HEK293 (cell line): ENCODE measurements around the gene LALBA.
"Not testable (repeated sequence)": the region's sequence is repeated elsewhere in the genome, so short reads cannot be mapped to it uniquely, and the experiment has no call there.

ENCODE experiments used
- CTCF ChIA-PET: fragments of 350-600 bp; formaldehyde crosslinking; extraction: SDS; loops from one replicate; lab custom pipeline; 2021; ENCODE audit warnings: antibody characterized with exemption; lab: Yijun Ruan, JAX
- POLR2A ChIA-PET: fragments of 300-600 bp; formaldehyde crosslinking; extraction: SDS; loops from one replicate; lab custom pipeline; 2020; ENCODE audit warnings: antibody characterized with exemption, inconsistent platforms; lab: Yijun Ruan, JAX
- H3K27ac ChIP-seq: fragments of 200-500 bp; sonication (Bioruptor generic); 2 replicates; pipeline ENCODE4 v1.5.1; 2014; ENCODE audit warnings: low read depth, low read length, control low read depth, inconsistent platforms; ENCODE audit errors: extremely low read depth
- H3K36me3 ChIP-seq, 2 experiments: fragments of 200-500 bp in 1 of 2; sonication (Bioruptor generic) in 1 of 2; 1 replicate in 1 of 2; 2 replicates in 1 of 2; pipeline ENCODE4 v1.5.1; 2014 to 2017; ENCODE audit warnings: inconsistent platforms in 2 of 2, low read length in 2 of 2; ENCODE audit not compliant: control insufficient read depth in 2 of 2, insufficient read depth in 1 of 2
- H3K4me1 ChIP-seq: fragments of 200-500 bp; sonication (Bioruptor generic); 2 replicates; pipeline ENCODE4 v1.5.1; 2014; ENCODE audit warnings: mild to moderate bottlenecking, low read length, inconsistent platforms; ENCODE audit not compliant: control insufficient read depth, insufficient read depth
- H3K4me3 ChIP-seq: 2 replicates; pipeline ENCODE4 v1.5.1; 2011; ENCODE audit warnings: low read depth, mild to moderate bottlenecking, control low read depth, low read length, moderate library complexity
- H3K9me3 ChIP-seq: fragments of 200-500 bp; sonication (Bioruptor generic); 2 replicates; pipeline ENCODE4 v1.5.1; 2014; ENCODE audit warnings: low read depth, low read length, inconsistent platforms; ENCODE audit not compliant: control insufficient read depth, insufficient read depth
- ZFP41 ChIP-seq: fragments of 450-650 bp; formaldehyde crosslinking; IDR thresholded peaks from 2 replicates; pipeline ENCODE4 v1.5.1; 2016; ENCODE audit warnings: missing biosample characterization, missing genetic modification characterization, borderline replicate concordance
- TF ChIP-seq, protein P1 (sequence below): fragments of 450-650 bp; formaldehyde crosslinking; IDR thresholded peaks from 2 replicates; pipeline ENCODE4 v1.5.1; 2017; ENCODE audit warnings: missing biosample characterization, missing genetic modification characterization

LALBA gene

DNA sequence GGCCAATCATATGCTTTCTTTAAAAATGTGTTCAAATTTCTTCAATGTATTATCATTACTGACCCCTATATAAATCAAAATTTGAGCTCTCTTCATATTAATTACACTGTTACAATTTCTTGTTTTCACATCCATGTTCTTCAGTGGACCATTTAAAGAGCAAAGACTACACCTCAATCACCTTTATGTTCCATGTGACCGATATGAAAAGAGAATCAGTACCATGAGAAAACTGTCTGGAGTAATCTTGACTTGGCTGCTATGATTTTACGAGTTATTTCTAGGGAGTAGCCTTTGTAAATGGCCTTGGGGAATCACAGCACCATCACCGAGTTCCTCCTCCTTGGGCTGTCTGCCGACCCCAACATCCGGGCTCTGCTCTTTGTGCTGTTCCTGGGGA lies 44.5 kb downstream of the LALBA start, which contains the start of gene OR8S1:
Gene OR8S1 (plus strand): TSS at position 301 of the 400 bp plus-strand sequence. CDS start 0 bp downstream, at position 301.
- TF ChIP-seq, protein P1, sequence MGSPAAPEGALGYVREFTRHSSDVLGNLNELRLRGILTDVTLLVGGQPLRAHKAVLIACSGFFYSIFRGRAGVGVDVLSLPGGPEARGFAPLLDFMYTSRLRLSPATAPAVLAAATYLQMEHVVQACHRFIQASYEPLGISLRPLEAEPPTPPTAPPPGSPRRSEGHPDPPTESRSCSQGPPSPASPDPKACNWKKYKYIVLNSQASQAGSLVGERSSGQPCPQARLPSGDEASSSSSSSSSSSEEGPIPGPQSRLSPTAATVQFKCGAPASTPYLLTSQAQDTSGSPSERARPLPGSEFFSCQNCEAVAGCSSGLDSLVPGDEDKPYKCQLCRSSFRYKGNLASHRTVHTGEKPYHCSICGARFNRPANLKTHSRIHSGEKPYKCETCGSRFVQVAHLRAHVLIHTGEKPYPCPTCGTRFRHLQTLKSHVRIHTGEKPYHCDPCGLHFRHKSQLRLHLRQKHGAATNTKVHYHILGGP = no peak
- TF ChIP-seq ZFP41 (tag by site-specific recombination) = no peak
- H3K4me1 ChIP-seq = no peaks in the 10 kb centered on the region
- H3K36me3 ChIP-seq = no peaks in the 10 kb centered on the region
- ChIA-PET POLR2A (no interaction called here), CTCF (no interaction called here)
- no peaks in the 10 kb centered on the region for H3K9me3 ChIP-seq
- no peak within 1 kb of the TSS for H3K4me3 ChIP-seq
- no peak within 1 kb of the TSS for H3K27ac ChIP-seq

DNA sequence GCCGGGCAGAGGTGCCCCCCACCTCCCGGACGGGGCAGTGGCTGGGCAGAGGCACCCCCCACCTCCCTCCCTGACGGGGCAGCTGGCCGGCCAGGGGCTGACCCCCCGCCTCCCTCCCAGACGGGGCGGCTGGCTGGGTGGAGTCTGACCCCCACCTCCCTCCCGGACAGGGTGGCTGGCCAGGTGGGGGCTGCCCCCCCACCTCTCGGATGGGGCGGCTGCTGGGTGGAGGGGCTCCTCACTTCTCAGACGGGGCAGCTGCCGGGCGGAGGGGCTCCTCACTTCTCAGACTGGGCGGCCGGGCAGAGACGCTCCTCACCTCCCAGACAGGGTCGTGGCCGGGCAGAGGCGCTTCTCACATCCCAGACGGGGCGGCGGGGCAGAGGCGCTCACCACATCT lies 49.5 kb downstream of the LALBA start:
- CTCF ChIA-PET, H3K4me1 ChIP-seq, H3K36me3 ChIP-seq, POLR2A ChIA-PET, H3K9me3 ChIP-seq, H3K27ac ChIP-seq, H3K4me3 ChIP-seq: not testable (repeated sequence)
